OCI-LY7 (cell line): ENCODE measurements around the gene MYOZ1. TPM values are rescaled to one million over a fixed set of nuclear protein-coding genes. Genes with fewer than 3 reads are reported as not detected.
A peak's percentile ranks its signal among the peaks of the same experiment; 100 is the strongest.

Source experiments
- BruUV-seq: library from RNA; stranded (reverse); fragments of 400-500 nt; replicated peaks from 2 replicates; lab custom pipeline; 2021; lab: Mats Ljungman, UMichigan
- CTCF ChIA-PET: fragments of 300-600 bp; sonication (Branson Sonifier 250); formaldehyde crosslinking; loops from one replicate; lab custom pipeline; 2022; ENCODE audit warnings: antibody characterized with exemption; ENCODE audit not compliant: unreplicated experiment; lab: Charles Lee
- POLR2A ChIA-PET: fragments of 300-600 bp; sonication (Branson Sonifier 250); formaldehyde crosslinking; loops from one replicate; lab custom pipeline; 2022; ENCODE audit warnings: antibody characterized with exemption; lab: Charles Lee
- DNase-seq: peaks from one replicate; pipeline ENCODE4 v3.0.0-alpha.2; 2015; ENCODE audit warnings: low spot score
- H2AFZ ChIP-seq: fragments of 200-600 bp; sonication (generic), shearing (Covaris generic); 2 replicates; pipeline ENCODE4 v1.6.1; 2014; ENCODE audit warnings: mild to moderate bottlenecking, antibody characterized with exemption, low read length, moderate library complexity
- H3K27ac ChIP-seq: fragments of 200-600 bp; sonication (generic); 2 replicates; pipeline ENCODE4 v1.5.1; 2014; ENCODE audit warnings: mixed run types, low read depth, mild to moderate bottlenecking, moderate library complexity, low read length, inconsistent platforms; ENCODE audit not compliant: poor library complexity, severe bottlenecking
- H3K36me3 ChIP-seq: fragments of 200-600 bp; sonication (generic); 2 replicates; pipeline ENCODE4 v1.6.1; 2014; ENCODE audit warnings: mild to moderate bottlenecking, antibody characterized with exemption, low read length, moderate library complexity, mixed read lengths; ENCODE audit not compliant: insufficient read depth
- H3K4me1 ChIP-seq: fragments of 200-600 bp; sonication (generic); 2 replicates; pipeline ENCODE4 v1.5.1; 2014; ENCODE audit warnings: mild to moderate bottlenecking, low read length; ENCODE audit not compliant: insufficient read depth, poor library complexity, severe bottlenecking
- H3K4me2 ChIP-seq: fragments of 200-600 bp; sonication (generic); 2 replicates; pipeline ENCODE4 v1.6.1; 2014; ENCODE audit warnings: mild to moderate bottlenecking, low read length
- H3K4me3 ChIP-seq: fragments of 200-600 bp; sonication (generic); 2 replicates; pipeline ENCODE4 v1.5.1; 2014; ENCODE audit warnings: mild to moderate bottlenecking, low read depth, low read length; ENCODE audit not compliant: poor library complexity, severe bottlenecking
- H3K79me2 ChIP-seq: fragments of 200-600 bp; sonication (generic); 2 replicates; pipeline ENCODE4 v1.6.1; 2016; ENCODE audit warnings: low read depth, mild to moderate bottlenecking, low read length, moderate library complexity, mixed read lengths; ENCODE audit not compliant: insufficient read depth
- H3K9me2 ChIP-seq: fragments of 200-600 bp; sonication (generic); 2 replicates; pipeline ENCODE4 v1.6.1; 2016; ENCODE audit warnings: mild to moderate bottlenecking, low read length, mixed read lengths; ENCODE audit not compliant: insufficient read depth
- H3K9me3 ChIP-seq: fragments of 200-600 bp; sonication (generic); 2 replicates; pipeline ENCODE4 v1.6.1; 2014; ENCODE audit warnings: mild to moderate bottlenecking, mixed run types, low read length, mixed read lengths
- H4K20me1 ChIP-seq: fragments of 200-600 bp; sonication (generic); 2 replicates; pipeline ENCODE4 v1.6.1; 2014; ENCODE audit warnings: mild to moderate bottlenecking, antibody characterized with exemption, low read length, moderate library complexity, mixed read lengths; ENCODE audit not compliant: insufficient read depth
- CTCF ChIP-seq: fragments of 200-600 bp; sonication (generic); conservative IDR thresholded peaks from 2 replicates; pipeline ENCODE4 v1.5.1; 2014; ENCODE audit warnings: mild to moderate bottlenecking, antibody characterized with exemption, low read length, moderate library complexity, mixed read lengths
- EZH2phosphoT487 ChIP-seq: fragments of 200-600 bp; sonication (generic); IDR thresholded peaks from 2 replicates; pipeline ENCODE4 v1.6.1; 2018; ENCODE audit warnings: low read depth, borderline replicate concordance, mild to moderate bottlenecking, mixed run types, antibody characterized with exemption, low read length, moderate library complexity, mixed read lengths
- intact Hi-C: fragments of 100-400 bp; cut with micrococcal nuclease; formaldehyde crosslinking; loops from one replicate; pipeline ENCODE4 v1.10.0; 2022; ENCODE audit not compliant: unreplicated experiment
- total RNA-seq, 2 experiments: library from RNA; depleted of rRNA in 1 of 2; stranded (reverse); fragments of >200 nt in 1 of 2; shearing (Covaris generic) in 1 of 2; gene quantifications; 2 replicates each; pipeline ENCODE4 v1.2.3, GENCODE V29; 2014 to 2022

The MYOZ1 gene
- total RNA-seq, 2 experiments from 2014 or later, result not detected

GRCh38 chr10:73644767-73645166 lies 3.5 kb upstream of the MYOZ1 start:
- DNase-seq, result no peak
- Histone ChIP-seq H3K4me1 (peaks cover 5% of the 10 kb centered on the region), H3K9me3 (no peaks in the 10 kb centered on the region), H4K20me1 (no peaks in the 10 kb centered on the region), H3K36me3 (no peaks in the 10 kb centered on the region), H2AFZ (0 out of 2 replicates have a peak overlapping the region, but pooled peaks have one; percentile 17), H3K27ac (no peak overlapping the region), H3K4me2 (no peak overlapping the region), H3K4me3 (no peak overlapping the region), H3K9me2 (no peaks in the 10 kb centered on the region), H3K79me2 (no peaks in the 10 kb centered on the region)
- TF ChIP-seq CTCF, result no peak
- ChIA-PET CTCF (interaction anchor here (0.6 to 2.4 kb wide), 2 partner anchors 115 to 201 kb away, joined by 6 to 9 read pairs; no protein-coding TSS in a partner anchor), POLR2A (interaction anchor here (0.7 to 1.9 kb wide), 2 partner anchors 115 to 184 kb away, joined by 3 to 5 read pairs; no protein-coding TSS in a partner anchor)
- no TSS peak for BruUV-seq
- intact Hi-C loops, result loop anchor here (1.0 kb wide), 2 partner anchors 115 to 380 kb away; no protein-coding TSS in a partner anchor

- H3K36me3 ChIP-seq, result no peaks in the 10 kb centered on the region
- peaks cover 5% of the 10 kb centered on the region for H3K4me1 ChIP-seq
- no peak overlapping the region for H3K27ac ChIP-seq
- POLR2A ChIA-PET, result interaction anchor here (0.5 to 1.9 kb wide), 3 partner anchors 87 to 1272 kb away, joined by 3 to 5 read pairs (median 3); no protein-coding TSS in a partner anchor
- no TSS peak for BruUV-seq
- TF ChIP-seq EZH2phosphoT487 (no peak), CTCF (peak; percentile 98)
- H3K9me3 ChIP-seq, result no peaks in the 10 kb centered on the region
- DNase-seq, result peak; percentile 77
- H3K9me2 ChIP-seq, result no peaks in the 10 kb centered on the region
- intact Hi-C loops, result loop anchor here (1.0 kb wide), 2 partner anchors 115 to 380 kb away; no protein-coding TSS in a partner anchor
- no peaks in the 10 kb centered on the region for H3K79me2 ChIP-seq
- no peak overlapping the region for H3K4me3 ChIP-seq
- H3K4me2 ChIP-seq, result no peak overlapping the region
- CTCF ChIA-PET, result interaction anchor here (2.4 kb wide), 1 partner anchor 114 kb away, joined by 9 read pairs; no protein-coding TSS in a partner anchor
- H4K20me1 ChIP-seq, result no peaks in the 10 kb centered on the region
- H2AFZ ChIP-seq, result peak overlapping the region; percentile 23; the same call in 1 of the 2 replicates
Observed at GRCh38 chr10:73644015-73644743, 2.9 kb upstream of the MYOZ1 start.
